ENCODE results near the gene FMN2. TPM values are rescaled to one million over a fixed set of nuclear protein-coding genes. Genes with fewer than 3 reads are reported as not detected.

FMN2 gene
- total RNA-seq, 3 donors from 2014 or later = 0.96 to 30.4 (median 3.5) TPM

DNA sequence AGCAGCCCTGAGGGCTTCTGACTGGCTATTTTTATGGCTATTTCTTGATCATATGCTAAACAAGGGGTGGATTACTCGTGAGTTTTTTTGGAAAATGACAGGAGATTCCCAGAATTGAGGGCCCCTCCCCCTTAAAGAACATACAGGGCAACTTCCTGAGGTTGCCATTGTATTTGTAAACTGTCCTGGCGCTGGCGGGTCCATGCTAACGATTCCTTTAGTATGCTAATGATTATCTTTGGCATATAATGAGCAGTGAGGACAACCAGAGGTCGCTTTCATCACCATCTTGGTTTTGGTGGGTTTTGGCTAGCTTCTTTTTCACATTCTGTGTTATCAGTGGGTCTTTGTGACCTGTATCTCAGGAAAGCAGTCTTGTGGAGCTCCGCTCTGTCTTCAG is 24.1 kb downstream of the FMN2 start:
- ATAC-seq (no peak), DNase-seq (no peak)
- TF ChIP-seq, protein P1, sequence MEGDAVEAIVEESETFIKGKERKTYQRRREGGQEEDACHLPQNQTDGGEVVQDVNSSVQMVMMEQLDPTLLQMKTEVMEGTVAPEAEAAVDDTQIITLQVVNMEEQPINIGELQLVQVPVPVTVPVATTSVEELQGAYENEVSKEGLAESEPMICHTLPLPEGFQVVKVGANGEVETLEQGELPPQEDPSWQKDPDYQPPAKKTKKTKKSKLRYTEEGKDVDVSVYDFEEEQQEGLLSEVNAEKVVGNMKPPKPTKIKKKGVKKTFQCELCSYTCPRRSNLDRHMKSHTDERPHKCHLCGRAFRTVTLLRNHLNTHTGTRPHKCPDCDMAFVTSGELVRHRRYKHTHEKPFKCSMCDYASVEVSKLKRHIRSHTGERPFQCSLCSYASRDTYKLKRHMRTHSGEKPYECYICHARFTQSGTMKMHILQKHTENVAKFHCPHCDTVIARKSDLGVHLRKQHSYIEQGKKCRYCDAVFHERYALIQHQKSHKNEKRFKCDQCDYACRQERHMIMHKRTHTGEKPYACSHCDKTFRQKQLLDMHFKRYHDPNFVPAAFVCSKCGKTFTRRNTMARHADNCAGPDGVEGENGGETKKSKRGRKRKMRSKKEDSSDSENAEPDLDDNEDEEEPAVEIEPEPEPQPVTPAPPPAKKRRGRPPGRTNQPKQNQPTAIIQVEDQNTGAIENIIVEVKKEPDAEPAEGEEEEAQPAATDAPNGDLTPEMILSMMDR (IDR thresholded peaks at IDR 0.05) = no peak
- no peaks in the 10 kb centered on the region for H3K36me3 ChIP-seq (ENCODE audit: low read depth)
- H3K4me3 ChIP-seq = no peak overlapping the region
- peaks cover 8% of the 10 kb centered on the region for H3K4me1 ChIP-seq (ENCODE audit: low read depth)
- H3K9me3 ChIP-seq = no peaks in the 10 kb centered on the region
- intact Hi-C loops (cut with DNase I, micrococcal nuclease) = no loop called here

DNA sequence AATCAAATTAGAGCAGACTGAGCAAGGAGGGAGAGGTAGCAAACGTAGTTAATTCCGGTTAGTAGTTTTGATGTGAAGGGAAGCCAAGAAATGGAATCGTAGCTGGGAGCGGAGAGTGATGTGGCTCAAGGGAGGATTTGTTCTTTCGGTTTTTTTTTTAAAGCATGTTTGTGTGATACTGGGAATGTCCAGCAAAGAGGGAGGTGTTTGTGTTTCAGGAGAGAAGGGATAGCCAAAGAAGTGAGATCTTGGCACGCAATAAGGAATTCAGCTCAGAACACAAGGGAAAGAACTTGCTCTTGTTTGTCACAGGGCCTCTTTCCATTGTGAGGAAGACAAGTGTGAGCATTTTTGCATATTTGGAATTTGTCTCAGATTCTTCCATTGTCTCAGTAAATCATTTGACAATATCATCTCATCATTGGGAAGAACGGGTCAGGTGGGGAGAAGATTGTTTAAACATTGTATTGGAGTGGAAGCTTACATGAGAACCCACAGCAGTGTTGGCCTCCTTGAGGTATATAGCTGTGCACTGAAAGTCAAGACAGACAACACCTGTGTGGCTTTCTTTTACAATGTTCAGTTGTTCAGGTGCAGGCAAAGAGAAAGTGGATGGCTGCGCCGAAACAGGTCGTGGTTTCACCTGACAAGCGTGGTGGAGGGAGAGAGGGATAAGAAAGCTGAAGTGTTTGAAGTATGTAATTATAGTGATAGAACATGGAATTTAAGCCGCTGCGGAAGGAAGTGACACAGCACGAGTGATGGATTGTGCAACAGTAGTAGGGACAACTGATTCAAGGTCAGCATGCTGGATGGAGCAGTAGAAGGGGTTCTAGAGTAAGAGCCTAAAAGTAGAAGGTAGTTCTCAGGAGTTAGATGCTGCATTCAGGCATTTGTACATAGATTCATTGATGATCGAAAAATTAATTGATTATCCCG is 25.4 kb downstream of the FMN2 start:
- intact Hi-C loops (cut with DNase I, micrococcal nuclease) = no loop called here
- Histone ChIP-seq H3K4me3 (no peak overlapping the region), H3K9me3 (no peaks in the 10 kb centered on the region), H3K36me3 (ENCODE audit: low read depth) (no peaks in the 10 kb centered on the region), H3K4me1 (ENCODE audit: low read depth) (no peaks in the 10 kb centered on the region)
- DNase-seq = no peak
- no peak for ATAC-seq
- TF ChIP-seq, protein P1 (IDR thresholded peaks at IDR 0.05) = no peak

DNA sequence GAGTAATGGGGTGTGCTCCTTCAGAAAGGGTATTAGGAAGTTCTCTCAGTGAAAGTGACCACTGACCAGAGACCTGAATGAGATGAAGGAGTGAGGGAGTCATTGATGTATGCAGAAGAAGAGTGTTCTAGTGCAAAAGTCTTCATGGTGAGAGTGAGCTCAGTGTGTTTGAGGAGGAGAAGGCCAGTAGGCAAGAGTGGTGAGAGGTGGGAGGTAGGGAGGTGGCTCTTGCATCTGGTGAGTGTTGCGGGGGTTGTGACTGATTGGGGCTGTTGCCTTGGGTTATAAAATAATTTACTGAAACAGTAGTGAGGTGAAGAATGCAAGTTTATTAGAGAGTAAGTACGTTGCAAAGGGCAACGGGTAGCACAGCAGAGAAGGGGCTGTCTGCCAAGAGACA is 26.2 kb downstream of the FMN2 start:
- ATAC-seq (peak; percentile 30), DNase-seq (no peak)
- no peaks in the 10 kb centered on the region for H3K36me3 ChIP-seq (ENCODE audit: low read depth)
- intact Hi-C loops (cut with DNase I, micrococcal nuclease) = no loop called here
- H3K9me3 ChIP-seq = no peaks in the 10 kb centered on the region
- no peaks in the 10 kb centered on the region for H3K4me1 ChIP-seq (ENCODE audit: low read depth)
- TF ChIP-seq, protein P1 (IDR thresholded peaks at IDR 0.05) = no peak
- H3K4me3 ChIP-seq = no peak overlapping the region

DNA sequence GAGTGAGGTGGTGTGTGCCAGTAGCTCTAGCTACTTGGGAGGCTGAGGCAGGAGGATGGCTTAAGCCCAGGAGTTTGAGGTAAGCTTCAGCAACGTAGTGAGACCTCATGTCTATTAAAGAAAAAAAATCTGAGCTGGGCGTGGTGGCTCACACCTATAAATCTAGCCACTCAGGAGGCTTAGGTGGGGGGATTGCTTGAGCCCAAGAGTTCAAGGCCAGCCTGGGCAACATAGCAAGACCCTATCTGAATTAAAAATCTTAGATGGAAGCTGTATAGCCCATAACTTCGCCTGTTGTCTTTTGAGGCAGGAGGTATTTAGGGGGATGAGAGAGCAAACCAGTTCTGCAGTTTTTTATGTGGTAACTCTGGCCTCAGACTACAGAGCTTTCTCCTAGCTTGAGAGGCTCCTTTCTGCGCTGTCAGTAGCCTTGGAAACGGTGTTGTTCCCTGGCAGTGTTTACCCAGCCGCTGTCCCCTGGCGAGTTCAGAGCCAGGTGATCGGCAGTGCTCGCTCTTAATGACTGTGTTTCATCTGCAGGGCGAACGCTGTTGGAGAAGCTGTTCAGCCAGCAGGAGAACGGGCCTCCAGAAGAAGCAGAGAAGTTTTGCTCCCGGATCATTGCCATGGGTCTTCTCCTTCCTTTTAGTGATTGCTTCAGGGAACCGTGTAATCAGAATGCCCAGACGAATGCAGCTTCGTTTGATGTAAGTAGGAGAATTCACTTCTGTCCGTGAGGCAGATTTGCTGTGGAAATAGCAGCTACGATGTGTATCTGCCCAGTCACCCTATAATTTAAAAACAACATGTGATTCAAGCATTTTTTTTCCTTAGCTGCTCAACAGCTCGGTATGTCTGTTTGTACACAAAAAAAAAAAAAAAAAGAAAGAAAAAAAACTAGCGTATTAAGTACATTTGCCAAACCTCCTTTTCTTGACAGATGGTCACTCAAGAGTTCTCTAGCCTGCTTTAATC is 31.2 kb downstream of the FMN2 start:
- TF ChIP-seq, protein P1 (IDR thresholded peaks at IDR 0.05) = no peak
- ATAC-seq = peak; percentile 98
- Histone ChIP-seq H3K36me3 (ENCODE audit: low read depth) (no peaks in the 10 kb centered on the region), H3K4me3 (no peak overlapping the region), H3K9me3 (no peaks in the 10 kb centered on the region), H3K4me1 (ENCODE audit: low read depth) (no peaks in the 10 kb centered on the region)
- DNase-seq = peak; percentile 53 to 64 (median 59)
- intact Hi-C loops (cut with DNase I, micrococcal nuclease) = no loop called here

DNA sequence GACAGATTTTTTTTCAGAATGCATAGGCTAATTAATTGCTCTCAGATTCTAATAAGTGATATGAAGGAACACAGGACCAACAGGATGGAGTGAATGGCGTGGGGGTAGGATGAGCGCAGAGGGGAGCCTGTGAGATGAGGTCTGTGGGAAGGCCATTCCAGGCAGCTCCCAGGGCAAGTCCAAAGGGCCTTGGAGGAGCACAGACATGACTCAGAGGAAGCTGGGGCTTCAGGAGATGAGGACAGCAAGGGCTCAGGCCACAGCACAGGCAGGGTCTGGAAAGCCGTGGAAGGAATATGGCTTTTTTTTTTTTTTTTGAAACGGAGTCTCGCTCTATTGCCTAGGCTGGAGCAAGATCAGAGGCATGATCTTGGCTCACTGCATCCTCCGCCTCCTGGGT is 35.1 kb downstream of the FMN2 start:
- DNase-seq (no peak), ATAC-seq (no peak)
- H3K36me3 ChIP-seq (ENCODE audit: low read depth) = no peaks in the 10 kb centered on the region
- TF ChIP-seq, protein P1 (IDR thresholded peaks at IDR 0.05) = no peak
- no peaks in the 10 kb centered on the region for H3K4me1 ChIP-seq (ENCODE audit: low read depth)
- intact Hi-C loops (cut with DNase I, micrococcal nuclease) = no loop called here
- H3K9me3 ChIP-seq = no peaks in the 10 kb centered on the region
- H3K4me3 ChIP-seq = no peak overlapping the region
